K562 (cell line): ENCODE results near the gene ACTL10. TPM values are rescaled to one million over a fixed set of nuclear protein-coding genes. Genes with fewer than 3 reads are reported as not detected.

Source experiments
- ATAC-seq: fragments of 200-7000 bp; cut with Tn5 transposase; 3 replicates; pipeline ENCODE4 v1.9.1; 2020; ENCODE audit warnings: moderate library complexity
- BruUV-seq: library from RNA; stranded (reverse); fragments of 400-500 nt; replicated peaks from 2 replicates; lab custom pipeline; 2021; lab: Mats Ljungman, UMichigan
- CTCF ChIA-PET: fragments of 300-600 bp; formaldehyde crosslinking; extraction: SDS; loops from one replicate; lab custom pipeline; 2021; ENCODE audit warnings: low intra/inter-chr PET ratio; lab: Yijun Ruan, JAX
- POLR2A ChIA-PET: fragments of 300-600, 350-650 bp; sonication (Branson Sonifier 250); formaldehyde crosslinking; extraction: SDS; loops from one replicate; lab custom pipeline; 2021; ENCODE audit warnings: antibody characterized with exemption, inconsistent platforms; lab: Yijun Ruan, JAX
- DNase-seq, 4 experiments: peaks; one replicate each; pipeline versions ENCODE4 v3.0.0 to v3.0.0-alpha.2; 2011 to 2018; ENCODE audit warnings: low spot score in 3 of 4, mixed read lengths in 3 of 4; ENCODE audit errors: extremely low read depth in 1 of 4
- FAIRE-seq: peaks from 2 replicates; lab custom pipeline; 2011; peaks lifted over from hg19 to GRCh38; lab: Jason Lieb, UNC
- H2AFZ ChIP-seq: 2 replicates; pipeline ENCODE4 v1.6.0; 2011; ENCODE audit warnings: low read depth, low read length, control low read depth, inconsistent platforms
- H3K27ac ChIP-seq: fragments of 200-600 bp; 3 replicates; pipeline ENCODE4 v1.8.0; 2011; ENCODE audit warnings: low read depth, mild to moderate bottlenecking, control low read depth, inconsistent platforms, low read length, moderate library complexity, mixed read lengths; ENCODE audit errors: extremely low read depth
- H3K27me3 ChIP-seq, 2 experiments: fragments of 300-600 bp in 1 of 2; 2 replicates in 1 of 2; 3 replicates in 1 of 2; pipeline versions ENCODE4 v1.6.0 to v1.8.0; 2011; ENCODE audit warnings: inconsistent platforms in 2 of 2, low read length in 2 of 2, mild to moderate bottlenecking in 1 of 2, mixed read lengths in 1 of 2, moderate library complexity in 1 of 2; ENCODE audit not compliant: control insufficient read depth in 2 of 2, insufficient read depth in 2 of 2
- H3K36me3 ChIP-seq: fragments of 300-600 bp; 3 replicates; pipeline ENCODE4 v1.8.0; 2011; ENCODE audit warnings: mild to moderate bottlenecking, low read length, inconsistent platforms; ENCODE audit not compliant: control insufficient read depth, insufficient read depth
- H3K4me1 ChIP-seq, 2 experiments: fragments of 200-600 bp in 1 of 2; replicated peaks in 1 of 2; 2 replicates in 1 of 2; 3 replicates in 1 of 2; pipeline versions ENCODE4 v1.5.1 to v1.8.0; 2011; ENCODE audit warnings: inconsistent platforms in 2 of 2, low read length in 2 of 2, mild to moderate bottlenecking in 1 of 2, mixed read lengths in 1 of 2, moderate library complexity in 1 of 2; ENCODE audit not compliant: control insufficient read depth in 2 of 2, insufficient read depth in 2 of 2
- H3K4me2 ChIP-seq: 2 replicates; pipeline ENCODE4 v1.6.1; 2011; ENCODE audit warnings: low read length, control low read depth, inconsistent platforms, mixed read lengths; ENCODE audit not compliant: insufficient read depth
- H3K4me3 ChIP-seq: fragments of 200-600 bp; sonication (generic), shearing (Covaris generic); 2 replicates; pipeline ENCODE4 v1.5.1; 2016; ENCODE audit warnings: control low read depth, inconsistent platforms
- H3K79me2 ChIP-seq: fragments of 200-600 bp; 3 replicates; pipeline ENCODE4 v1.8.0; 2011; ENCODE audit warnings: low read length, inconsistent platforms; ENCODE audit not compliant: control insufficient read depth, insufficient read depth
- H3K9ac ChIP-seq, 2 experiments: 2 replicates each; pipeline versions ENCODE4 v1.6.0 to v1.6.1; 2011; ENCODE audit warnings: low read depth in 2 of 2, low read length in 2 of 2, control low read depth in 1 of 2, inconsistent platforms in 1 of 2, mild to moderate bottlenecking in 1 of 2, mixed read lengths in 1 of 2; ENCODE audit not compliant: insufficient read depth in 1 of 2
- H3K9me1 ChIP-seq: one replicate; pipeline ENCODE4 v1.6.0; 2011; ENCODE audit warnings: inconsistent platforms, mild to moderate bottlenecking, low read length, moderate library complexity; ENCODE audit not compliant: control insufficient read depth, insufficient read depth
- H3K9me3 ChIP-seq: replicated peaks from 2 replicates; pipeline ENCODE4 v1.5.1; 2011; ENCODE audit warnings: low read depth, low read length, inconsistent platforms; ENCODE audit not compliant: control insufficient read depth, insufficient read depth
- H4K20me1 ChIP-seq: replicated peaks from 2 replicates; pipeline ENCODE4 v1.6.1; 2011; ENCODE audit warnings: low read length, inconsistent platforms, mixed read lengths; ENCODE audit not compliant: control insufficient read depth, insufficient read depth
- BRCA1 ChIP-seq, 2 experiments: fragments of 450-650 bp in 1 of 2; sonication (generic) in 1 of 2; formaldehyde crosslinking in 1 of 2; IDR thresholded peaks; 2 replicates each; pipeline versions ENCODE4 v1.5.0 to v1.6.1; 2017 to 2020; ENCODE audit warnings: mild to moderate bottlenecking in 1 of 2, missing genetic modification reagents in 1 of 2
- DACH1 ChIP-seq: fragments of 450-650 bp; IDR thresholded peaks from 2 replicates; pipeline ENCODE4 v1.6.1; 2018; ENCODE audit not compliant: partially characterized antibody
- MAFG ChIP-seq: fragments of 450-650 bp; conservative IDR thresholded peaks from 2 replicates; pipeline ENCODE4 v1.6.1; 2016; ENCODE audit warnings: missing genetic modification characterization, missing compliant biosample characterization
- MAZ ChIP-seq, 2 experiments: fragments of 450-650 bp in 1 of 2; sonication (generic) in 1 of 2; formaldehyde crosslinking; IDR thresholded peaks in 1 of 2; conservative IDR thresholded peaks in 1 of 2; 2 replicates each; pipeline versions ENCODE4 v1.4.0 to v1.5.0; 2020; ENCODE audit warnings: mild to moderate bottlenecking in 1 of 2, missing genetic modification reagents in 1 of 2
- POLR2H ChIP-seq: IDR thresholded peaks from 2 replicates; pipeline ENCODE4 v1.6.1; 2016; ENCODE audit warnings: missing genetic modification characterization, low read depth, mild to moderate bottlenecking, control low read depth, missing compliant biosample characterization, moderate library complexity
- PTBP1 ChIP-seq: fragments of 200-400 bp; formaldehyde crosslinking; IDR thresholded peaks from 2 replicates; pipeline ENCODE4 v1.6.1; 2017; ENCODE audit warnings: low read depth, low read length
- RFX1 ChIP-seq: fragments of 450-650 bp; IDR thresholded peaks from 2 replicates; pipeline ENCODE4 v1.6.1; 2016; ENCODE audit warnings: mild to moderate bottlenecking, moderate library complexity
- WGBS: fragments of 100-300 bp; shearing (Covaris generic); methylation state at CpG from one replicate; pipeline ENCODE4 v1.1.6; 2016; ENCODE audit warnings: low coverage, mixed read lengths; ENCODE audit not compliant: insufficient coverage; ENCODE audit errors: missing lambda C conversion rate; 5-methylcytosine and 5-hydroxymethylcytosine counted together
- in situ Hi-C: fragments of 300-500 bp; cut with MboI; formaldehyde crosslinking; loops from 4 replicates; pipeline ENCODE4 v1.15.0; 2018; ENCODE audit warnings: inconsistent platforms, mixed read lengths
- intact Hi-C: fragments of 100-400 bp; cut with micrococcal nuclease; formaldehyde crosslinking; loops from 2 replicates; pipeline ENCODE4 v1.14.2; 2022
- polyA plus RNA-seq, 8 experiments: library from polyadenylated mRNA; depleted of rRNA in 4 of 8; stranded (reverse) in 5 of 8; unstranded in 3 of 8; fragments of >200 nt; fragmentation: Nextera tagmentation in 2 of 8; fragmentation: Illumina TruSeq in 1 of 8; extraction: Ambion mirVana in 2 of 8; extraction: Trizol in 1 of 8; gene quantifications; 2 replicates each; pipeline versions ENCODE4 v1.2.1 to v1.2.3, GENCODE V29; 2011 to 2014; ENCODE audit warnings: inconsistent platforms in 1 of 8, missing spikeins in 1 of 8
- total RNA-seq, 7 experiments: library from RNA; depleted of rRNA in 6 of 7; stranded (reverse); fragments of >200 nt in 6 of 7; fragmentation: Illumina TruSeq in 2 of 7; extraction: Trizol in 2 of 7; gene quantifications; 2 replicates each; pipeline versions ENCODE4 v1.2.1 to v1.2.3, GENCODE V29; 2011 to 2021; ENCODE audit warnings: low replicate concordance in 1 of 7
- TF ChIP-seq, protein P1 (sequence below): fragments of 450-650 bp; IDR thresholded peaks from 2 replicates; pipeline ENCODE4 v1.6.1; 2016; ENCODE audit warnings: missing biosample characterization, missing genetic modification characterization
- TF ChIP-seq, protein P2 (sequence below): fragments of 450-650 bp; IDR thresholded peaks from 2 replicates; pipeline ENCODE4 v1.6.1; 2017; ENCODE audit warnings: mild to moderate bottlenecking, moderate library complexity

Gene ACTL10
- total and polyA plus RNA-seq, 9 of the 15 experiments (the other 6 are each of a cell fraction or from before 2014, with no cell fraction given) = 0.07 to 0.14 TPM; not detected in 7

DNA sequence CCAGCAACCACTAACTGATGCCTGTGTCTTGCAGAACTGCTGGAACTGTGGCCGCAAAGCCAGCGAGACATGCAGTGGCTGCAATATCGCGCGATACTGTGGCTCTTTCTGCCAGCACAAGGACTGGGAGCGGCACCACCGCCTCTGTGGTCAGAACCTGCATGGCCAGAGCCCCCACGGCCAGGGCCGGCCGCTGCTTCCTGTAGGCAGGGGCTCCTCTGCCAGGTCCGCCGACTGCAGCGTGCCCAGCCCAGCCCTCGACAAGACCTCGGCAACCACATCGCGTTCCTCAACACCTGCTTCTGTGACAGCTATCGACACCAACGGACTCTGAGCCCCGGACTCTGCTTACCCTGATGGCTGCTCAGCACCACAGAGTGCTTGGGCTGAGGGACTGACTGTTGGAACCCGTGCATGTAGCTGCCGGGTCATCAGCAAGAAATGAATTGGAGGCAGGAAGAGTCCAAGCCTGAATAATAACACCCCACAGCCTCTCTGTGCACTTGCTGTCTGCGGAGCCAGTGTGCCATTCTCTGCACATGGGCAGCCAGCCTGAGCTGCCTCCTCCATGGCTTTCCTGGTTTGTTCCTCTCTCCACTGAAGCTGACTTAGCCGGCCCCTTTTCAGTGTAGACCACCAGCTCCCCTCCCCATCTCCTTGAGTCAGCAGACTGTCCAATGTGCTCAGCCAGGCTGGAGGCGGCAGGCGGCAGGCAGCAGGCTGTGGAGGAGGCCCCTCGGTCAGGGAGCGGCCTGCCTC is 22.3 kb upstream of the ACTL10 start:
- POLR2A ChIA-PET = interaction anchor here (0.5 to 0.6 kb wide), 2 partner anchors 81 to 106 kb away, joined by 3 read pairs; no protein-coding TSS in a partner anchor
- no peak overlapping the region for H2AFZ ChIP-seq
- peaks cover 30% of the 10 kb centered on the region; the same call in 2 of the 3 replicates for H3K36me3 ChIP-seq
- WGBS = 89% methylated on average over 23 of the region's 28 CpGs
- no peaks in the 10 kb centered on the region for H3K27me3 ChIP-seq
- H3K27ac ChIP-seq = no peak overlapping the region
- H3K4me3 ChIP-seq = no peak overlapping the region
- in situ Hi-C loops (no loop called here), intact Hi-C loops (no loop called here)
- peak overlapping the region in 1 of 2 experiments; percentile 13; a peak in 2 of 4 replicates for H3K9ac ChIP-seq
- TF ChIP-seq, protein P1, sequence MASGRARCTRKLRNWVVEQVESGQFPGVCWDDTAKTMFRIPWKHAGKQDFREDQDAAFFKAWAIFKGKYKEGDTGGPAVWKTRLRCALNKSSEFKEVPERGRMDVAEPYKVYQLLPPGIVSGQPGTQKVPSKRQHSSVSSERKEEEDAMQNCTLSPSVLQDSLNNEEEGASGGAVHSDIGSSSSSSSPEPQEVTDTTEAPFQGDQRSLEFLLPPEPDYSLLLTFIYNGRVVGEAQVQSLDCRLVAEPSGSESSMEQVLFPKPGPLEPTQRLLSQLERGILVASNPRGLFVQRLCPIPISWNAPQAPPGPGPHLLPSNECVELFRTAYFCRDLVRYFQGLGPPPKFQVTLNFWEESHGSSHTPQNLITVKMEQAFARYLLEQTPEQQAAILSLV (tag) = no peak
- no peak for TF ChIP-seq BRCA1 (IDR thresholded peaks at IDR 0.05)
- TF ChIP-seq BRCA1 (CRISPR knock-in tag; IDR thresholded peaks at IDR 0.05) = no peak
- no peak for TF ChIP-seq DACH1
- no peak for TF ChIP-seq PTBP1
- no peak for TF ChIP-seq RFX1
- TF ChIP-seq, protein P2, sequence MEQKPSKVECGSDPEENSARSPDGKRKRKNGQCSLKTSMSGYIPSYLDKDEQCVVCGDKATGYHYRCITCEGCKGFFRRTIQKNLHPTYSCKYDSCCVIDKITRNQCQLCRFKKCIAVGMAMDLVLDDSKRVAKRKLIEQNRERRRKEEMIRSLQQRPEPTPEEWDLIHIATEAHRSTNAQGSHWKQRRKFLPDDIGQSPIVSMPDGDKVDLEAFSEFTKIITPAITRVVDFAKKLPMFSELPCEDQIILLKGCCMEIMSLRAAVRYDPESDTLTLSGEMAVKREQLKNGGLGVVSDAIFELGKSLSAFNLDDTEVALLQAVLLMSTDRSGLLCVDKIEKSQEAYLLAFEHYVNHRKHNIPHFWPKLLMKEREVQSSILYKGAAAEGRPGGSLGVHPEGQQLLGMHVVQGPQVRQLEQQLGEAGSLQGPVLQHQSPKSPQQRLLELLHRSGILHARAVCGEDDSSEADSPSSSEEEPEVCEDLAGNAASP = no peak
- TF ChIP-seq MAZ (CRISPR knock-in tag; conservative IDR thresholded peaks at IDR 0.05 in 1 of 2, IDR thresholded peaks at IDR 0.05 in 1 of 2) = no peak
- no peak for TF ChIP-seq MAFG
- TF ChIP-seq POLR2H = no peak
- BruUV-seq = no TSS peak
- peaks cover 3 to 17% of the 10 kb centered on the region in 2 experiments; a peak in 2 of 5 replicates for H3K4me1 ChIP-seq
- ATAC-seq (no peak), DNase-seq (no peak), FAIRE-seq (no peak)
- no peaks in the 10 kb centered on the region for H3K79me2 ChIP-seq
- CTCF ChIA-PET = no interaction called here
- no peaks in the 10 kb centered on the region; the same call in 1 of the 2 replicates for H3K9me3 ChIP-seq
- peaks cover 5% of the 10 kb centered on the region for H3K9me1 ChIP-seq
- peaks cover 9% of the 10 kb centered on the region; the same call in 1 of the 2 replicates for H4K20me1 ChIP-seq
- no peak overlapping the region for H3K4me2 ChIP-seq
